ENCODE data around the gene ESR2. TPM values are rescaled to one million over a fixed set of nuclear protein-coding genes. Genes with fewer than 3 reads are reported as not detected.

ESR2 gene
- total and polyA plus RNA-seq, 2 of the 8 experiments (the other 6 are each of a cell fraction or from before 2014, with no cell fraction given) = 0.19 to 0.23 TPM

- FAIRE-seq (no peak), DNase-seq (ENCODE audit: low read depth in 1 of 2, low spot score in 2 of 2) (no peak)
- Histone ChIP-seq H3K9ac (replicated peaks in 1 of 4; ENCODE audit: extremely low read depth in 1 of 4, low read depth in 3 of 4, low read length in 3 of 4) (no peak overlapping the region), H4K5ac (ENCODE audit: insufficient read length, low read depth, low read length) (no peak overlapping the region), H3K27me3 (replicated peaks in 1 of 4; ENCODE audit: control insufficient read depth in 3 of 4, extremely low read depth in 1 of 4, insufficient read depth in 3 of 4, low read length in 3 of 4) (no peaks in the 10 kb centered on the region), H4K20me1 (replicated peaks in 1 of 2; ENCODE audit: control insufficient read depth in 1 of 2, insufficient read depth in 2 of 2, low read length in 2 of 2) (peaks cover 0 to 2% of the 10 kb centered on the region in 2 experiments), H3K23me2 (ENCODE audit: low read depth, low read length) (no peaks in the 10 kb centered on the region), H3K27ac (ENCODE audit: low read depth, low read length) (no peak overlapping the region), H3K9me3 (ENCODE audit: insufficient read depth in 2 of 2, low read depth in 1 of 2, low read length in 1 of 2) (no peaks in the 10 kb centered on the region), H3K36me3 (ENCODE audit: control insufficient read depth in 2 of 4, insufficient read depth in 4 of 4, low read length in 3 of 4) (no peaks in the 10 kb centered on the region), H4K8ac (ENCODE audit: extremely low read depth, insufficient read depth, low read length) (no peak overlapping the region), H2AK5ac (ENCODE audit: low read depth, low read length) (no peak overlapping the region), H3K56ac (replicated peaks; ENCODE audit: insufficient read length, low read depth, low read length) (no peak overlapping the region), H3K18ac (ENCODE audit: extremely low read depth, low read length) (no peak overlapping the region), H3K79me2 (ENCODE audit: control insufficient read depth in 1 of 2, insufficient read depth in 2 of 2, low read length in 2 of 2) (peaks cover 0 to 5% of the 10 kb centered on the region in 2 experiments; a peak in 1 of 4 replicates), H2BK120ac (replicated peaks; ENCODE audit: low read depth, low read length) (no peak overlapping the region), H4K91ac (replicated peaks; ENCODE audit: insufficient read length, low read length) (no peak overlapping the region), H3K4me1 (replicated peaks in 1 of 4; ENCODE audit: control insufficient read depth in 3 of 4, insufficient read depth in 4 of 4, low read length in 3 of 4) (peaks cover 3 to 10% (median 6%) of the 10 kb centered on the region in 4 experiments), H2AFZ (ENCODE audit: low read length) (no peak overlapping the region), H3K4me3 (ENCODE audit: extremely low read depth in 1 of 4, insufficient read depth in 2 of 4, low read depth in 3 of 4, low read length in 4 of 4) (no peak overlapping the region), H3K4ac (replicated peaks; ENCODE audit: insufficient read length, low read depth, low read length) (no peak overlapping the region), H3K79me1 (ENCODE audit: low read depth, low read length) (no peaks in the 10 kb centered on the region; the same call in 1 of the 2 replicates), H2BK5ac (ENCODE audit: low read depth, low read length) (no peak overlapping the region), H3K14ac (ENCODE audit: insufficient read length) (no peak overlapping the region), H2BK15ac (ENCODE audit: low read length) (no peak overlapping the region), H3K4me2 (ENCODE audit: insufficient read depth in 1 of 2, low read depth in 2 of 2, low read length in 2 of 2) (no peak overlapping the region), H3K23ac (ENCODE audit: insufficient read length) (no peak overlapping the region), H2BK12ac (ENCODE audit: low read depth, low read length) (no peak overlapping the region), H2BK20ac (ENCODE audit: low read length) (no peak overlapping the region)
- TF ChIP-seq E2F6 (IDR thresholded peaks at IDR 0.05) = no peak
- TF ChIP-seq JUN (IDR thresholded peaks at IDR 0.05; ENCODE audit: low read depth, low read length) = no peak
- TF ChIP-seq POLR2A (IDR thresholded peaks at IDR 0.05; ENCODE audit: control extremely low read depth in 1 of 2, low read depth in 2 of 2, low read length in 2 of 2) = no peak
- no peak for TF ChIP-seq SP4 (IDR thresholded peaks at IDR 0.05; ENCODE audit: low read length)
- TF ChIP-seq PHF8 (conservative IDR thresholded peaks at IDR 0.05; ENCODE audit: low read depth, low read length) = no peak
- TF ChIP-seq TCF12 (IDR thresholded peaks at IDR 0.05; ENCODE audit: low read depth, low read length) = no peak
- no peak for TF ChIP-seq SP1 (IDR thresholded peaks at IDR 0.05; ENCODE audit: low read depth, low read length)
- TF ChIP-seq RNF2 (IDR thresholded peaks at IDR 0.05; ENCODE audit: borderline replicate concordance, low read depth, low read length, missing control alignments, poor library complexity, severe bottlenecking) = no peak
- no peak for TF ChIP-seq KDM4A (IDR thresholded peaks at IDR 0.05; ENCODE audit: low read depth, low read length, severe bottlenecking)
- 89% methylated on average over 10 of the region's 10 CpGs; no CpG with 5 or more reads in 1 of the 2 experiments for WGBS, 2 experiments (ENCODE audit: extremely low coverage in 1 of 2, insufficient coverage in 1 of 2, insufficient read length in 1 of 2, insufficient replicate concordance in 2 of 2, low coverage in 1 of 2, low lambda C conversion rate in 2 of 2, missing lambda C conversion rate in 1 of 2)
- CTCF ChIA-PET (ENCODE audit: partially characterized antibody) = interaction anchor here (1.3 to 2.3 kb wide), 2 partner anchors 92 to 101 kb away, joined by 3 to 9 read pairs; no protein-coding TSS in a partner anchor
- POLR2A ChIA-PET (ENCODE audit: partially characterized antibody) = no interaction called here
Measured at GRCh38 chr14:64202716-64203115, 91.5 kb downstream of the ESR2 start.
